Measurements from ENCODE around the gene KLRF1.

DNA sequence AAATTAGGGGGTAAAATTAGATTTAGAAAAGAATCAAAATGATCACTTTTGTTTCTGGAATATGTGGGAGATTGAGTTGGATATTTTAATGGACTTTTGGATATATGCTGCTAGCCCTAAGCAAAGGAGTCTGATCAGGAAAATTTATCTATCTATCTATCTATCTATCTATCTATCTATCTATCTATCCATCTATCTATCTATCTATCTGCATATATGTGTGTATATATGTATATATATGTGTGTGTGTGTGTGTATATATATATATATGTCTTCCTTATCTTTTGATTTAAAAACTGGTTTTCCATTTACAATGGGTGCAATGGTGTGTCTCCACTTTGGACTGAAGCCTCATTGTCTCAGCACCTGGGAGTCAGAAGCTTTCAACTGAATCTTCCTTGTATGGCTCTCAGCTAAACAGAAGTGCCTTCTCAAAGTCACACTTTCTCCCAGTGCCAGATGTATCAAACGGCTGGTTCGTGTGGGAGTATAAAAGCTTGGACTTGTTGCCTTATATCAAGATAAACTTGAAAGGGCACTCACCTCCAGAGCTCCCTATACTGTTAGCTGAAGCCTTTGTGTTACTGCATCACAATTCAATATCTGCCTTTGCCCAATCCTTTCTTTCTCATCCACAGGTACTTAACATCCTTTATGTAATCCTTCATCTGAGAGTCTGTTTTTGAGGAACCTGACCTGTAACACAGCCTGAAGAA is 34.9 kb upstream of the KLRF1 start:
- no peak for TF ChIP-seq POLR2AphosphoS5 (IDR thresholded peaks at IDR 0.05; ENCODE audit: low read depth, low read length)
- no peak for TF ChIP-seq RAD21 (IDR thresholded peaks at IDR 0.05; ENCODE audit: low read length)
- TF ChIP-seq, protein P1, sequence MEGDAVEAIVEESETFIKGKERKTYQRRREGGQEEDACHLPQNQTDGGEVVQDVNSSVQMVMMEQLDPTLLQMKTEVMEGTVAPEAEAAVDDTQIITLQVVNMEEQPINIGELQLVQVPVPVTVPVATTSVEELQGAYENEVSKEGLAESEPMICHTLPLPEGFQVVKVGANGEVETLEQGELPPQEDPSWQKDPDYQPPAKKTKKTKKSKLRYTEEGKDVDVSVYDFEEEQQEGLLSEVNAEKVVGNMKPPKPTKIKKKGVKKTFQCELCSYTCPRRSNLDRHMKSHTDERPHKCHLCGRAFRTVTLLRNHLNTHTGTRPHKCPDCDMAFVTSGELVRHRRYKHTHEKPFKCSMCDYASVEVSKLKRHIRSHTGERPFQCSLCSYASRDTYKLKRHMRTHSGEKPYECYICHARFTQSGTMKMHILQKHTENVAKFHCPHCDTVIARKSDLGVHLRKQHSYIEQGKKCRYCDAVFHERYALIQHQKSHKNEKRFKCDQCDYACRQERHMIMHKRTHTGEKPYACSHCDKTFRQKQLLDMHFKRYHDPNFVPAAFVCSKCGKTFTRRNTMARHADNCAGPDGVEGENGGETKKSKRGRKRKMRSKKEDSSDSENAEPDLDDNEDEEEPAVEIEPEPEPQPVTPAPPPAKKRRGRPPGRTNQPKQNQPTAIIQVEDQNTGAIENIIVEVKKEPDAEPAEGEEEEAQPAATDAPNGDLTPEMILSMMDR (IDR thresholded peaks at IDR 0.05), result no peak
- TF ChIP-seq RXRA (IDR thresholded peaks at IDR 0.05; ENCODE audit: borderline replicate concordance, low read depth), result no peak
- TF ChIP-seq, protein P2, sequence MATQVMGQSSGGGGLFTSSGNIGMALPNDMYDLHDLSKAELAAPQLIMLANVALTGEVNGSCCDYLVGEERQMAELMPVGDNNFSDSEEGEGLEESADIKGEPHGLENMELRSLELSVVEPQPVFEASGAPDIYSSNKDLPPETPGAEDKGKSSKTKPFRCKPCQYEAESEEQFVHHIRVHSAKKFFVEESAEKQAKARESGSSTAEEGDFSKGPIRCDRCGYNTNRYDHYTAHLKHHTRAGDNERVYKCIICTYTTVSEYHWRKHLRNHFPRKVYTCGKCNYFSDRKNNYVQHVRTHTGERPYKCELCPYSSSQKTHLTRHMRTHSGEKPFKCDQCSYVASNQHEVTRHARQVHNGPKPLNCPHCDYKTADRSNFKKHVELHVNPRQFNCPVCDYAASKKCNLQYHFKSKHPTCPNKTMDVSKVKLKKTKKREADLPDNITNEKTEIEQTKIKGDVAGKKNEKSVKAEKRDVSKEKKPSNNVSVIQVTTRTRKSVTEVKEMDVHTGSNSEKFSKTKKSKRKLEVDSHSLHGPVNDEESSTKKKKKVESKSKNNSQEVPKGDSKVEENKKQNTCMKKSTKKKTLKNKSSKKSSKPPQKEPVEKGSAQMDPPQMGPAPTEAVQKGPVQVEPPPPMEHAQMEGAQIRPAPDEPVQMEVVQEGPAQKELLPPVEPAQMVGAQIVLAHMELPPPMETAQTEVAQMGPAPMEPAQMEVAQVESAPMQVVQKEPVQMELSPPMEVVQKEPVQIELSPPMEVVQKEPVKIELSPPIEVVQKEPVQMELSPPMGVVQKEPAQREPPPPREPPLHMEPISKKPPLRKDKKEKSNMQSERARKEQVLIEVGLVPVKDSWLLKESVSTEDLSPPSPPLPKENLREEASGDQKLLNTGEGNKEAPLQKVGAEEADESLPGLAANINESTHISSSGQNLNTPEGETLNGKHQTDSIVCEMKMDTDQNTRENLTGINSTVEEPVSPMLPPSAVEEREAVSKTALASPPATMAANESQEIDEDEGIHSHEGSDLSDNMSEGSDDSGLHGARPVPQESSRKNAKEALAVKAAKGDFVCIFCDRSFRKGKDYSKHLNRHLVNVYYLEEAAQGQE (IDR thresholded peaks at IDR 0.05; ENCODE audit: low read depth, low read length), result no peak
